HL-60 (cell line): ENCODE measurements around the gene ANO10.

Experiments used
- GABPA ChIP-seq: IDR thresholded peaks from 2 replicates; pipeline ENCODE4 v1.6.1; 2012; ENCODE audit warnings: low read depth
- TF ChIP-seq, protein P1 (sequence below): IDR thresholded peaks from one replicate; pipeline ENCODE4 v1.5.1; 2011; ENCODE audit warnings: low read length, control low read depth, inconsistent platforms; ENCODE audit not compliant: insufficient read depth

GRCh38 chr3:43659250-43659880 is 37.6 kb upstream of the ANO10 start:
- TF ChIP-seq, protein P1, sequence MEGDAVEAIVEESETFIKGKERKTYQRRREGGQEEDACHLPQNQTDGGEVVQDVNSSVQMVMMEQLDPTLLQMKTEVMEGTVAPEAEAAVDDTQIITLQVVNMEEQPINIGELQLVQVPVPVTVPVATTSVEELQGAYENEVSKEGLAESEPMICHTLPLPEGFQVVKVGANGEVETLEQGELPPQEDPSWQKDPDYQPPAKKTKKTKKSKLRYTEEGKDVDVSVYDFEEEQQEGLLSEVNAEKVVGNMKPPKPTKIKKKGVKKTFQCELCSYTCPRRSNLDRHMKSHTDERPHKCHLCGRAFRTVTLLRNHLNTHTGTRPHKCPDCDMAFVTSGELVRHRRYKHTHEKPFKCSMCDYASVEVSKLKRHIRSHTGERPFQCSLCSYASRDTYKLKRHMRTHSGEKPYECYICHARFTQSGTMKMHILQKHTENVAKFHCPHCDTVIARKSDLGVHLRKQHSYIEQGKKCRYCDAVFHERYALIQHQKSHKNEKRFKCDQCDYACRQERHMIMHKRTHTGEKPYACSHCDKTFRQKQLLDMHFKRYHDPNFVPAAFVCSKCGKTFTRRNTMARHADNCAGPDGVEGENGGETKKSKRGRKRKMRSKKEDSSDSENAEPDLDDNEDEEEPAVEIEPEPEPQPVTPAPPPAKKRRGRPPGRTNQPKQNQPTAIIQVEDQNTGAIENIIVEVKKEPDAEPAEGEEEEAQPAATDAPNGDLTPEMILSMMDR = no peak
- TF ChIP-seq GABPA = no peak
